Peyer's patch (tissue), 4 donors: Measurements from ENCODE around the gene ANXA10. TPM values are rescaled to one million over a fixed set of nuclear protein-coding genes. Genes with fewer than 3 reads are reported as not detected.

ENCODE experiments used
- DNase-seq, 3 donors: peaks; one replicate each; pipeline ENCODE4 v3.0.0-alpha.2; 2017 to 2019
- H3K27ac ChIP-seq, 4 donors: fragments of 200-600 bp; sonication (generic); one replicate each; pipeline ENCODE4 v1.5.1; 2016 to 2019
- H3K27me3 ChIP-seq, 2 donors: fragments of 200-600 bp; sonication (generic); one replicate each; pipeline ENCODE4 v1.5.1; 2019
- H3K36me3 ChIP-seq, 3 donors: fragments of 200-600 bp; sonication (generic); one replicate each; pipeline ENCODE4 v1.5.1; 2016 to 2019
- H3K4me1 ChIP-seq, 4 donors: fragments of 200-600 bp; sonication (generic); one replicate each; pipeline ENCODE4 v1.5.1; 2016 to 2019
- H3K4me3 ChIP-seq, 4 donors: fragments of 200-600 bp; sonication (generic); 1 replicate in 3 of 4; 2 replicates in 1 of 4; pipeline ENCODE4 v1.5.1; 2016 to 2019; ENCODE audit warnings: mild to moderate bottlenecking in 1 of 4
- H3K9me3 ChIP-seq, 4 donors: fragments of 200-600 bp; sonication (generic); one replicate each; pipeline ENCODE4 v1.5.1; 2016 to 2019; ENCODE audit warnings: mild to moderate bottlenecking in 1 of 4
- POLR2A ChIP-seq, 2 donors: fragments of 450-650 bp; IDR thresholded peaks; one replicate each; pipeline ENCODE4 v1.5.1; 2017; ENCODE audit warnings: antibody characterized with exemption in 2 of 2, mild to moderate bottlenecking in 2 of 2, moderate library complexity in 2 of 2
- total RNA-seq, 4 donors: library from RNA; depleted of rRNA; stranded (reverse); fragments of >200 nt; gene quantifications; one replicate each; pipeline ENCODE4 v1.1.0, GENCODE V29; 2016
- TF ChIP-seq, protein P1 (sequence below), 6 experiments: fragments of 450-650 bp in 4 of 6; fragments of 200-600 bp in 2 of 6; sonication (generic) in 1 of 6; IDR thresholded peaks; one replicate each; pipeline ENCODE4 v1.5.1; 2017 to 2019; ENCODE audit warnings: antibody characterized with exemption in 6 of 6, mild to moderate bottlenecking in 3 of 6, moderate library complexity in 1 of 6

Gene ANXA10
- total RNA-seq, 4 donors from 2014 or later = not detected

DNA sequence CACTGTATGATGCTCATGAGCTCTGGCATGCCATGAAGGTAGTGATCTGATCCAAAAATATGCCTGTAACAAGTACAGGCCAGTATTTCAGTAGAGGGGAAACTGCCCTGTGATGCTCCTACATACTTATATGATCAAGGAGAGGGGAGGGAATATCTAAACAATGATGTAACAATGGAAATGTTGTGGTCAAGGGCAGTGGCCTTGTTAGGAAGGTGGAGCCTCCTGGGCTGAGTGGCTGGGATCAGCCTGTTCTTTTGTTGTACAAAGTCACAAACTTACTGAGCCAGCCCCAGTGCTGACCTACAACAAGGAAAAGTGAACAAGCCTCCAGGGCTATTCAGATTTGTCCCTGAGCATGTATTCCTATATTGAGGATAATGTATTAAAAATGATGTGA lies 70.3 kb downstream of the ANXA10 start:
- no peaks in the 10 kb centered on the region for H3K4me1 ChIP-seq
- H3K27me3 ChIP-seq = no peaks in the 10 kb centered on the region
- no peak overlapping the region for H3K27ac ChIP-seq
- no peaks in the 10 kb centered on the region for H3K36me3 ChIP-seq
- TF ChIP-seq POLR2A (IDR thresholded peaks at IDR 0.05) = no peak
- TF ChIP-seq, protein P1, sequence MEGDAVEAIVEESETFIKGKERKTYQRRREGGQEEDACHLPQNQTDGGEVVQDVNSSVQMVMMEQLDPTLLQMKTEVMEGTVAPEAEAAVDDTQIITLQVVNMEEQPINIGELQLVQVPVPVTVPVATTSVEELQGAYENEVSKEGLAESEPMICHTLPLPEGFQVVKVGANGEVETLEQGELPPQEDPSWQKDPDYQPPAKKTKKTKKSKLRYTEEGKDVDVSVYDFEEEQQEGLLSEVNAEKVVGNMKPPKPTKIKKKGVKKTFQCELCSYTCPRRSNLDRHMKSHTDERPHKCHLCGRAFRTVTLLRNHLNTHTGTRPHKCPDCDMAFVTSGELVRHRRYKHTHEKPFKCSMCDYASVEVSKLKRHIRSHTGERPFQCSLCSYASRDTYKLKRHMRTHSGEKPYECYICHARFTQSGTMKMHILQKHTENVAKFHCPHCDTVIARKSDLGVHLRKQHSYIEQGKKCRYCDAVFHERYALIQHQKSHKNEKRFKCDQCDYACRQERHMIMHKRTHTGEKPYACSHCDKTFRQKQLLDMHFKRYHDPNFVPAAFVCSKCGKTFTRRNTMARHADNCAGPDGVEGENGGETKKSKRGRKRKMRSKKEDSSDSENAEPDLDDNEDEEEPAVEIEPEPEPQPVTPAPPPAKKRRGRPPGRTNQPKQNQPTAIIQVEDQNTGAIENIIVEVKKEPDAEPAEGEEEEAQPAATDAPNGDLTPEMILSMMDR (IDR thresholded peaks at IDR 0.05) = no peak
- H3K9me3 ChIP-seq = no peaks in the 10 kb centered on the region
- DNase-seq = no peak
- H3K4me3 ChIP-seq = no peak overlapping the region

DNA sequence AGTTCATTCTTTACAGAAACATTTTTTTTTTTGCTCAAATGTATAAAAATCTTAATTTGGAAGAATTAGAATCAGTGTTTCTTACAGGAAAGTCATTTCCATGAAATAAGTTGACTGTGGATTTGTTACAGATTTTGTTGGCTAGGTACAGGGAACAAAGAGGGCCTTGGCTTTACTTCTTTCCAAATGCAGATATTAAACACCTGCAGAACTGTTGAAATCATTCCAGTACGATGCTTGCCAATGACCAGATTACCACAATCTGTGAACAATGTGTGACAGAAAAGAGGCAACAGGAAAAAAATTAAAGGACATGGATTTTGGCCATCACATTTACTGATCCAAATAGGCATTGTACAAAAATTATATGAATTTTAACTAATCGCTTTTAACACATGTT lies 70.8 kb downstream of the ANXA10 start:
- no peak overlapping the region for H3K4me3 ChIP-seq
- TF ChIP-seq, protein P1 (IDR thresholded peaks at IDR 0.05) = no peak
- TF ChIP-seq POLR2A (IDR thresholded peaks at IDR 0.05) = no peak
- no peaks in the 10 kb centered on the region for H3K9me3 ChIP-seq
- H3K27ac ChIP-seq = no peak overlapping the region
- H3K4me1 ChIP-seq = no peaks in the 10 kb centered on the region
- no peaks in the 10 kb centered on the region for H3K27me3 ChIP-seq
- no peaks in the 10 kb centered on the region for H3K36me3 ChIP-seq
- DNase-seq = no peak

DNA sequence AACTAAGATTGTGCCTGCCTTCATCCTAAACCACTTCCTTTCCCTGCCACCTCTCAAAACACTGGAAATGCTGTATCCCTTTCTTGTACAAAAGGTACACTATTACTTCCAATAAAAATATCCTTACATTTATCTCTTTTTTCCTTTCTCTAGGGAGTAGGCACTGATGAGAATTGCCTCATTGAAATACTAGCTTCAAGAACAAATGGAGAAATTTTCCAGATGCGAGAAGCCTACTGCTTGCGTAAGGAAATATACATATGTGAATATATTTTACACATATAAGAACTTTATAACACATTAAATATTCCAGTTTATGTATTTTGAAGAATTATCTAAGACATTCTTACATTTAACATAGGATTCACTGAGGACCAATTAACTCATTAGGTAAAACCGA lies 71.7 kb downstream of the ANXA10 start:
- H3K4me1 ChIP-seq = no peaks in the 10 kb centered on the region
- H3K36me3 ChIP-seq = no peaks in the 10 kb centered on the region
- H3K4me3 ChIP-seq = no peak overlapping the region
- TF ChIP-seq, protein P1 (IDR thresholded peaks at IDR 0.05) = no peak
- TF ChIP-seq POLR2A (IDR thresholded peaks at IDR 0.05) = no peak
- no peak overlapping the region for H3K27ac ChIP-seq
- H3K27me3 ChIP-seq = no peaks in the 10 kb centered on the region
- H3K9me3 ChIP-seq = no peaks in the 10 kb centered on the region
- DNase-seq = no peak

DNA sequence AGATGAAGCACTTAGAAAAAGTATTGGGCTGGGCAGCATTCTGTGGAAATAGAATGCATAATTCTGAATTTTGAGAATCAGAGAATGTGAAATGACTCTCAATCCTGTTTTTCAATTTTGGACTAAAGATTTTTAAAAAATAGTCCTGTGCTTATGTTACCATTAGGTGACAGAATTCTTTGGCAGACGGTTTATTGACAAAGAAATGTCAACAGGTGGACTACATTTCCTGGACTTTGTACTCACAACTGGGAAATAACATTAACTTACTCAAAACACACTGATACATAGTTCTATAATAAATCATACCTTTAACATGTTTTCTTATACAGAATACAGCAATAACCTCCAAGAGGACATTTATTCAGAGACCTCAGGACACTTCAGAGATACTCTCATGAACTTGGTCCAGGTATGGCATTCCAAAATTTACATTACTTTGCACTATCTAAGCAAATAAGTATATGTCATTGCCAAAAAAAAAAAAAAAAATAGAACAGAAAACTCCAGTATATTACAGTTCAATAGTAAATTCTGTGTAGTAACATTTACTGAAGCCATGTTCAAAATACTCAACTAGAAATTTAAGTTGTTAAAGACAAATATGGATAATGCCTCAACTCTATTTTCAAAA lies 72.7 kb downstream of the ANXA10 start:
- H3K9me3 ChIP-seq = no peaks in the 10 kb centered on the region
- no peak overlapping the region for H3K27ac ChIP-seq
- H3K4me3 ChIP-seq = no peak overlapping the region
- H3K4me1 ChIP-seq = no peaks in the 10 kb centered on the region
- DNase-seq = no peak
- H3K27me3 ChIP-seq = no peaks in the 10 kb centered on the region
- no peaks in the 10 kb centered on the region for H3K36me3 ChIP-seq
- TF ChIP-seq, protein P1 (IDR thresholded peaks at IDR 0.05) = no peak
- TF ChIP-seq POLR2A (IDR thresholded peaks at IDR 0.05) = no peak

DNA sequence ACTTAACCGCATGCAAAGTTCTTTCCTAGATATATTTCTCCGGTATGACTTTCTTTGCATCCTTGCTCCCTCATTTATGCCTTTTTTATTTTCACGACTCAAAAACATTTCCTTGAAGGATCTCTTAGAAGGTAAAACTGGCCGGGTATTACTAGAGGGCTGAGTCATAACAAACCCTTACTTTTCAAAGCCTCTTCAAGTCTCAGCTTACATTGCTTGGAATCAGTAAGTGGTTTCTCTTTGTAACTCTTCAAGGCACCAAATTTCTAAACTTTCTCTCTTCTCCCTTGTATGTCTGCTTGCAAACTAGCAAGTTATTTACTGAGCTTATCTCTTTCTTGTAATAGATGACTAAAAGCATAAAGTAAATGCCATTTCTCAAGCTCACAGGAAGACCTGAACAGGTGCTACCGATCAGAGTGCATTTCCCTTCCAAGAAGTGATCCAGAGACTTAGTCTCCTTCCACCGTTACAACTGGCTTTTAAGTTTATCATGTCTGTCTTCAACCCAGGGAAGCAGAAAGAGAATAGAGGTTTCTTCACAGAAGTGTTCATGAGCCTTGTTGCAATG lies 75.5 kb downstream of the ANXA10 start:
- Histone ChIP-seq H3K4me3 (no peak overlapping the region), H3K9me3 (no peaks in the 10 kb centered on the region), H3K27me3 (no peaks in the 10 kb centered on the region), H3K27ac (no peak overlapping the region), H3K4me1 (no peaks in the 10 kb centered on the region), H3K36me3 (no peaks in the 10 kb centered on the region)
- no peak for DNase-seq
- TF ChIP-seq, protein P1 (IDR thresholded peaks at IDR 0.05) = no peak
- TF ChIP-seq POLR2A (IDR thresholded peaks at IDR 0.05) = no peak
